HEK293T (cell line): Measurements from ENCODE around the gene ARID1A.

Experiments
- CTCF ChIA-PET: fragments of 350-600 bp; formaldehyde crosslinking; extraction: SDS; loops from one replicate; lab custom pipeline; 2021; ENCODE audit warnings: antibody characterized with exemption, inconsistent platforms; lab: Yijun Ruan, JAX
- POLR2A ChIA-PET: fragments of 350-600 bp; formaldehyde crosslinking; extraction: SDS; loops from one replicate; lab custom pipeline; 2020; ENCODE audit warnings: antibody characterized with exemption, inconsistent platforms; lab: Yijun Ruan, JAX
- DNase-seq: peaks from one replicate; pipeline ENCODE4 v3.0.0; 2012; ENCODE audit warnings: mixed read lengths; ENCODE audit errors: extremely low spot score
- ARNT ChIP-seq: fragments of 450-650 bp; IDR thresholded peaks from 2 replicates; pipeline ENCODE4 v1.6.1; 2017; ENCODE audit warnings: mild to moderate bottlenecking
- BHLHE40 ChIP-seq: fragments of 450-650 bp; IDR thresholded peaks from 2 replicates; pipeline ENCODE4 v1.6.1; 2016; ENCODE audit warnings: mild to moderate bottlenecking, moderate library complexity, borderline replicate concordance
- CTBP1 ChIP-seq: fragments of 450-650 bp; IDR thresholded peaks from 2 replicates; pipeline ENCODE4 v1.6.1; 2016; ENCODE audit warnings: borderline replicate concordance
- ELF4 ChIP-seq: fragments of 450-650 bp; IDR thresholded peaks from 2 replicates; pipeline ENCODE4 v1.6.1; 2017; ENCODE audit warnings: antibody characterized with exemption
- FOXA1 ChIP-seq: fragments of 450-650 bp; IDR thresholded peaks from 2 replicates; pipeline ENCODE4 v1.6.1; 2016; ENCODE audit warnings: mild to moderate bottlenecking
- FOXK2 ChIP-seq: fragments of 450-650 bp; IDR thresholded peaks from 2 replicates; pipeline ENCODE4 v1.6.1; 2016; ENCODE audit warnings: mild to moderate bottlenecking
- FOXM1 ChIP-seq: fragments of 450-650 bp; IDR thresholded peaks from 2 replicates; pipeline ENCODE4 v1.6.1; 2017; ENCODE audit warnings: mild to moderate bottlenecking, borderline replicate concordance
- HDGF ChIP-seq: fragments of 450-650 bp; IDR thresholded peaks from 2 replicates; pipeline ENCODE4 v1.6.1; 2017; ENCODE audit warnings: antibody characterized with exemption, borderline replicate concordance
- L3MBTL2 ChIP-seq: fragments of 450-650 bp; conservative IDR thresholded peaks from 2 replicates; pipeline ENCODE4 v1.6.1; 2016; ENCODE audit warnings: mild to moderate bottlenecking
- LEF1 ChIP-seq: fragments of 450-650 bp; IDR thresholded peaks from 2 replicates; pipeline ENCODE4 v1.6.1; 2017; ENCODE audit warnings: mild to moderate bottlenecking, borderline replicate concordance
- NFRKB ChIP-seq: fragments of 450-650 bp; IDR thresholded peaks from 2 replicates; pipeline ENCODE4 v1.6.1; 2016; ENCODE audit warnings: mild to moderate bottlenecking, moderate library complexity
- SP1 ChIP-seq: fragments of 450-650 bp; IDR thresholded peaks from 2 replicates; pipeline ENCODE4 v1.6.1; 2017
- SUZ12 ChIP-seq: fragments of 450-650 bp; IDR thresholded peaks from 2 replicates; pipeline ENCODE4 v1.6.1; 2016; ENCODE audit warnings: mild to moderate bottlenecking
- TARDBP ChIP-seq: fragments of 450-650 bp; IDR thresholded peaks from 2 replicates; pipeline ENCODE4 v1.6.1; 2016
- ZNF384 ChIP-seq: fragments of 450-650 bp; IDR thresholded peaks from 2 replicates; pipeline ENCODE4 v1.6.1; 2016
- TF ChIP-seq, protein P1 (sequence below): fragments of 450-650 bp; IDR thresholded peaks from 2 replicates; pipeline ENCODE4 v1.6.1; 2016

Gene ARID1A

DNA sequence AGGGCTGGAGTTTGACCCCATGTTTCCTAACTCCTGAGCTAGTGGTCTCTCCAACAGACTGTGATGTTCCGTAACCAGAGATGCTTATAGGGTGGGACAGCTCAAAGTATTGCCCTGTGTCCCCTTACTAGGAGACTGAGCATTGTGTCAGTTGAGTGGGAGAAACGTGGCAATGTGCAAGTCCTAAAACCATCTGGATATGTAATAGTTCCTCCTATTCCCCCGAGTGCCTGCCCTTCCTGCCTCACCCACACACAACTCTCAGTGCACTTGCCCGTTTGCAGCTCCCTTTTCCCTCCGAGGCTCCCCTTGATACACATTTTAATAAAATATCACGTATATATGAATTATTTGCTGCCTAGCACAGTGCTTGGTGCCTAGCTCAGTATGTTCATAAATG lies 95.3 kb downstream of the ARID1A start:
- CTCF ChIA-PET: interaction anchor here (1.1 to 4.2 kb wide), 2 partner anchors 114 to 188 kb away, joined by 3 to 51 read pairs; no protein-coding TSS in a partner anchor
- POLR2A ChIA-PET: interaction anchor here (0.8 to 1.4 kb wide), 4 partner anchors 9 to 94 kb away, joined by 3 read pairs; no protein-coding TSS in a partner anchor
- DNase-seq: no peak
- TF ChIP-seq LEF1 (no peak), FOXM1 (no peak), NFRKB (no peak), TARDBP (no peak), HDGF (no peak), ARNT (no peak), ZNF384 (no peak), FOXK2 (no peak), FOXA1 (no peak), BHLHE40 (no peak), ELF4 (no peak), L3MBTL2 (no peak), CTBP1 (no peak), SUZ12 (no peak)
- TF ChIP-seq, protein P1, sequence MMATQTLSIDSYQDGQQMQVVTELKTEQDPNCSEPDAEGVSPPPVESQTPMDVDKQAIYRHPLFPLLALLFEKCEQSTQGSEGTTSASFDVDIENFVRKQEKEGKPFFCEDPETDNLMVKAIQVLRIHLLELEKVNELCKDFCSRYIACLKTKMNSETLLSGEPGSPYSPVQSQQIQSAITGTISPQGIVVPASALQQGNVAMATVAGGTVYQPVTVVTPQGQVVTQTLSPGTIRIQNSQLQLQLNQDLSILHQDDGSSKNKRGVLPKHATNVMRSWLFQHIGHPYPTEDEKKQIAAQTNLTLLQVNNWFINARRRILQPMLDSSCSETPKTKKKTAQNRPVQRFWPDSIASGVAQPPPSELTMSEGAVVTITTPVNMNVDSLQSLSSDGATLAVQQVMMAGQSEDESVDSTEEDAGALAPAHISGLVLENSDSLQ: no peak

DNA sequence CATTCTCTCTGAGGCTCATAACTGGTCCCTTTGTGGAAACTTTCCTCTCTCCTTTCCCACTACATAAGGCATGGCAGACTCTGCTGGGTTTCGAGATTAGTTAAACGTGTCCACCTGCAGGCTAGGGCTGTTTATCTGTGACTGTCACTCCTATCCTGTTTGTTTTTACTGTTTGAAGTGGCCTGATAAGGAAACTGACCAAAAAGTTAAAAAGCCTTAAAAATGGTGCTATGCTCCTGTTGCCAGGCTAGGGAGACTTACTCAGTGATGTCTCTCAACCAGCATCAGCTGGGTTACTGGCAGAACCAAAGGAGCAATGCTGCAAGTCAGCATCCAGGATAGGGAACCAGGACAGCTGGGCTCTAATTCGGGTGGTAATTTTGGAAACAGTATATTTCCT lies 95.8 kb downstream of the ARID1A start:
- ChIA-PET CTCF (interaction anchor here (1.1 to 4.2 kb wide), 2 partner anchors 114 to 188 kb away, joined by 3 to 51 read pairs; no protein-coding TSS in a partner anchor), POLR2A (interaction anchor here (1.1 to 1.4 kb wide), 3 partner anchors 8 to 95 kb away, joined by 3 read pairs; no protein-coding TSS in a partner anchor)
- TF ChIP-seq FOXM1: no peak
- TF ChIP-seq BHLHE40: no peak
- TF ChIP-seq, protein P1: no peak
- DNase-seq: no peak

DNA sequence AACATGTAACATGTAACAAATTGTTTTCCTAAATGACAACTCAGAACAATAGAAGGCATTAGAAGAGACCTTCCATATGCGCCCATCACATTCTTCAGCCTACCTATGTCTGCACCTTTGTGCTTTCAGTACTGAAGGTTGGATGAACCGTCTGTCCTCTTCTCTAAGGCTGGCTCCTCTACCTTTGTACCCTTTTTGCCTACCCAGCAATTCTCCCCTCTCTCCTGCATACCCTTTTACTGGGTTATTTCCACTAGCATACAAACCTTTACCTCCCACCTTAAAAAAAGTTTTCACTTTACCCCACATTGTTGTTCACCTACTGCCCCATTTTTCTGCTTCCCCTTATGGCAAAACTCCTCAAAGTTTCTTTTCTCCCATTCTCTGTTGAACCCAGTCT lies 97.1 kb downstream of the ARID1A start:
- CTCF ChIA-PET: no interaction called here
- POLR2A ChIA-PET: no interaction called here
- DNase-seq: no peak
- TF ChIP-seq, protein P1: no peak
- TF ChIP-seq NFRKB (no peak), HDGF (no peak), LEF1 (no peak), CTBP1 (no peak), ARNT (no peak), FOXA1 (no peak), SP1 (no peak), BHLHE40 (no peak)

DNA sequence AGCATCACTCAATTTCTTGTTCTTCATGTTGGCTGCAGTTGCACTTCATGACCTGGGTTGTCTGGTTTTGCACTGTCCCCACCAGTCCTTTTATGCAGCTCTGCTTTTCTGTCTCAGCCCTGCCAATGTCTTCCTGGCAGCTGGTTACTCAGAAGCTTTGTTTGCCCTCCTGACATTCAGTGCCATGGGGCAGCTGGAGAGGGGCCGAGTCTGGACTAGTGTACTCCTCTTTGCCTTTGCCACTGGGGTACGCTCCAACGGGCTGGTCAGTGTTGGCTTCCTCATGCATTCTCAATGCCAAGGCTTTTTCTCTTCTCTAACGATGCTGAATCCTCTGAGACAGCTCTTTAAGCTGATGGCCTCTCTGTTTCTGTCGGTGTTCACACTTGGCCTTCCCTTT lies 98.6 kb downstream of the ARID1A start:
- DNase-seq: no peak
- TF ChIP-seq SP1: no peak
- TF ChIP-seq ARNT: no peak
- no peak for TF ChIP-seq ELF4
- TF ChIP-seq FOXA1: no peak
- no peak for TF ChIP-seq NFRKB
- TF ChIP-seq CTBP1: no peak
- TF ChIP-seq LEF1: no peak
- no peak for TF ChIP-seq ZNF384
- no peak for TF ChIP-seq FOXK2
- no peak for TF ChIP-seq HDGF
- TF ChIP-seq L3MBTL2: no peak
- TF ChIP-seq FOXM1: no peak
- ChIA-PET POLR2A (interaction anchor here (0.7 kb wide), 1 partner anchor 96 kb away, joined by 3 read pairs; the partner anchor contains the start of gene GPN2), CTCF (interaction anchor here (0.6 kb wide), 1 partner anchor 88 kb away, joined by 5 read pairs; no protein-coding TSS in a partner anchor)

DNA sequence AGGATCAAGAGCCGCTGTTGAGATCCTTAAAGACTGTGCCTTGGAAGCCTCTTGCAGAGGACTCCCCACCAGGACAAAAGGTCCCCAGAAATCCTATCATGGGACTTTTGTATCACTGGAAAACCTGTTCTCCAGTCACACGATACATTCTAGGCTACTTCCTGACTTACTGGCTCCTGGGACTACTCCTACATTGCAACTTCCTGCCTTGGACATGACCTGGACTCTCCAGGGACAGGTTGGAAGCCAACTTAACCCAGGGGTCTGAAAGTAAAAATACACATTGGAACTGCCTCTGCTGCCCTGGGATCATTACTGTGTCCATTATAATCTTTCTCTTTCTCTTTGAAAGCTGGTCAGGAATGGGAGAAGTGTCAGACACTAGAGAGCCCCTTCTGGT lies 101.8 kb downstream of the ARID1A start:
- ChIA-PET POLR2A (interaction anchor here (1.2 to 2.0 kb wide), 2 partner anchors 10 to 67 kb away, joined by 5 to 7 read pairs; partner anchors contain the start of gene PIGV), CTCF (interaction anchor here (0.7 to 1.1 kb wide), 2 partner anchors 9 to 13 kb away, joined by 3 read pairs; no protein-coding TSS in a partner anchor)
- no peak for DNase-seq
- TF ChIP-seq SUZ12: no peak
- TF ChIP-seq LEF1: no peak
- no peak for TF ChIP-seq CTBP1
- TF ChIP-seq ARNT: no peak
- TF ChIP-seq BHLHE40: no peak
- TF ChIP-seq FOXM1: no peak
- TF ChIP-seq, protein P1: no peak
- TF ChIP-seq ELF4: no peak
- TF ChIP-seq ZNF384: no peak
- TF ChIP-seq FOXK2: no peak
- TF ChIP-seq NFRKB: no peak
- no peak for TF ChIP-seq L3MBTL2
- TF ChIP-seq HDGF: no peak
- no peak for TF ChIP-seq FOXA1
